Measurements from ENCODE around the gene CNTNAP2. TPM values are rescaled to one million over a fixed set of nuclear protein-coding genes. Genes with fewer than 3 reads are reported as not detected.

CNTNAP2 gene
- total and polyA plus RNA-seq, 2 of the 13 experiments (the other 11 are each of a cell fraction or from before 2014, with no cell fraction given) = 0.40 to 0.42 TPM

DNA sequence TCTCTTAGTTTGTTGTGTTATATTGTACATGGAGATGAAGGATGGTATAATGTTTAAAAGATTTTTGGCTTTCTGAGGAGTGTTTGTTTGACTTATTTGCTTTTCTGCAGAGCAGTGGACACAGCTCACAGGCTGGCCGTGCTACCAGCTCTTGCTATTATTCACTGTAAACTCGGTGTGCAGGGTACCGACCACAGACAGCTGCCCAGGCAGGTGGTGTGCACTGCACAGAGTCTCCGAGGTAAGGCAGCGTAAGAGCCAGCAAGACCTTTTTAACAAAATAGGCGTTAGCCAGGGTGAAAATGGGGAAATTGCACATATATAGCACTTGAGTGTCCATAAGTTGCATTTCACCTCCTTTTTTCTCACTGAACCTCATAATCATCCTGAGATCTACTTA lies 438.0 kb downstream of the CNTNAP2 start:
- Histone ChIP-seq H3K4me1 (ENCODE audit: insufficient read depth, low read length) (no peaks in the 10 kb centered on the region), H3K79me2 (ENCODE audit: insufficient read depth, low read length) (no peaks in the 10 kb centered on the region), H3K36me3 (replicated peaks in 1 of 2; ENCODE audit: control insufficient read depth in 1 of 2, insufficient read depth in 2 of 2, low read length in 2 of 2) (no peaks in the 10 kb centered on the region), H2AFZ (ENCODE audit: low read length) (no peak overlapping the region), H3K27me3 (ENCODE audit: control insufficient read depth in 1 of 2, insufficient read depth in 2 of 2, low read length in 2 of 2) (no peaks in the 10 kb centered on the region), H3K9me3 (ENCODE audit: low read length) (peaks cover 71% of the 10 kb centered on the region), H3K4me3 (replicated peaks in 1 of 3; ENCODE audit: insufficient read depth in 1 of 3, low read depth in 2 of 3, low read length in 3 of 3) (no peak overlapping the region), H4K20me1 (ENCODE audit: insufficient read depth, low read length) (no peaks in the 10 kb centered on the region), H3K27ac (ENCODE audit: extremely low read length, insufficient read depth, low read length) (no peak overlapping the region), H3K4me2 (ENCODE audit: low read depth, low read length) (no peak overlapping the region), H3K9ac (ENCODE audit: insufficient read depth, low read depth, low read length) (no peak overlapping the region)
- ChIA-PET POLR2A (no interaction called here), CTCF (ENCODE audit: low intra/inter-chr PET ratio, low total read pairs) (no interaction called here)
- intact Hi-C loops (cut with micrococcal nuclease; ENCODE audit: unreplicated experiment) (no loop called here), in situ Hi-C loops (cut with HindIII; ENCODE audit: extremely low pct_ligation_motif_present, low pct_unique_long_range_greater_than_20kb) (no loop called here)
- ATAC-seq (no peak), DNase-seq (ENCODE audit: low spot score) (no peak), FAIRE-seq (no peak)
- BruUV-seq (replicated peaks) = no TSS peak
- 0% methylated on average over 3 of the region's 6 CpGs for WGBS (ENCODE audit: low lambda C conversion rate)
- no peak for TF ChIP-seq HNRNPH1 (optimal IDR thresholded peaks at IDR 0.05; ENCODE audit: low read depth, low read length)
- no peak for TF ChIP-seq ZSCAN25 (CRISPR knock-in tag; IDR thresholded peaks at IDR 0.05)
- TF ChIP-seq GLI4 (CRISPR knock-in tag; IDR thresholded peaks at IDR 0.05; ENCODE audit: borderline replicate concordance) = no peak
- TF ChIP-seq, protein P1, sequence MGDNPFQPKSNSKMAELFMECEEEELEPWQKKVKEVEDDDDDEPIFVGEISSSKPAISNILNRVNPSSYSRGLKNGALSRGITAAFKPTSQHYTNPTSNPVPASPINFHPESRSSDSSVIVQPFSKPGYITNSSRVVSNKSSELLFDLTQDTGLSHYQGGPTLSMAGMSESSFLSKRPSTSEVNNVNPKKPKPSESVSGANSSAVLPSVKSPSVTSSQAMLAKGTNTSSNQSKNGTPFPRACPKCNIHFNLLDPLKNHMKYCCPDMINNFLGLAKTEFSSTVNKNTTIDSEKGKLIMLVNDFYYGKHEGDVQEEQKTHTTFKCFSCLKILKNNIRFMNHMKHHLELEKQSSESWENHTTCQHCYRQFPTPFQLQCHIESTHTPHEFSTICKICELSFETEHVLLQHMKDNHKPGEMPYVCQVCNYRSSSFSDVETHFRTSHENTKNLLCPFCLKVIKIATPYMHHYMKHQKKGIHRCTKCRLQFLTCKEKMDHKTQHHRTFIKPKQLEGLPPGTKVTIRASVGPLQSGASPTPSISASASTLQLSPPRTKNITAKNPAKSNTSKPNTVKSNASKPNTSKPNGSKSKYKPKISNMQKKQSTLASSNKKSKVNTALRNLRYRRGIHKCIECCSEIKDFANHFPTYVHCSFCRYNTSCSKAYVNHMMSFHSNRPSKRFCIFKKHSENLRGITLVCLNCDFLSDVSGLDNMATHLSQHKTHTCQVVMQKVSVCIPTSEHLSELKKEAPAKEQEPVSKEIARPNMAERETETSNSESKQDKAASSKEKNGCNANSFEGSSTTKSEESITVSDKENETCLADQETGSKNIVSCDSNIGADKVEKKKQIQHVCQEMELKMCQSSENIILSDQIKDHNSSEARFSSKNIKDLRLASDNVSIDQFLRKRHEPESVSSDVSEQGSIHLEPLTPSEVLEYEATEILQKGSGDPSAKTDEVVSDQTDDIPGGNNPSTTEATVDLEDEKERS (CRISPR knock-in tag; IDR thresholded peaks at IDR 0.05) = no peak
- TF ChIP-seq, protein P2, sequence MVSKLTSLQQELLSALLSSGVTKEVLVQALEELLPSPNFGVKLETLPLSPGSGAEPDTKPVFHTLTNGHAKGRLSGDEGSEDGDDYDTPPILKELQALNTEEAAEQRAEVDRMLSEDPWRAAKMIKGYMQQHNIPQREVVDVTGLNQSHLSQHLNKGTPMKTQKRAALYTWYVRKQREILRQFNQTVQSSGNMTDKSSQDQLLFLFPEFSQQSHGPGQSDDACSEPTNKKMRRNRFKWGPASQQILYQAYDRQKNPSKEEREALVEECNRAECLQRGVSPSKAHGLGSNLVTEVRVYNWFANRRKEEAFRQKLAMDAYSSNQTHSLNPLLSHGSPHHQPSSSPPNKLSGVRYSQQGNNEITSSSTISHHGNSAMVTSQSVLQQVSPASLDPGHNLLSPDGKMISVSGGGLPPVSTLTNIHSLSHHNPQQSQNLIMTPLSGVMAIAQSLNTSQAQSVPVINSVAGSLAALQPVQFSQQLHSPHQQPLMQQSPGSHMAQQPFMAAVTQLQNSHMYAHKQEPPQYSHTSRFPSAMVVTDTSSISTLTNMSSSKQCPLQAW (CRISPR knock-in tag; IDR thresholded peaks at IDR 0.05) = no peak
- no peak for TF ChIP-seq NR1H2 (CRISPR knock-in tag; IDR thresholded peaks at IDR 0.05; ENCODE audit: borderline replicate concordance, low read depth)
- TF ChIP-seq TP53 (CRISPR knock-in tag; conservative IDR thresholded peaks at IDR 0.05) = no peak
- no peak for TF ChIP-seq ZNF367 (CRISPR knock-in tag; IDR thresholded peaks at IDR 0.05; ENCODE audit: borderline replicate concordance)
- TF ChIP-seq ZNF747 (CRISPR knock-in tag; IDR thresholded peaks at IDR 0.05; ENCODE audit: borderline replicate concordance) = no peak
- TF ChIP-seq MBNL3 (CRISPR knock-in tag; conservative IDR thresholded peaks at IDR 0.05) = no peak
- TF ChIP-seq, protein P3, sequence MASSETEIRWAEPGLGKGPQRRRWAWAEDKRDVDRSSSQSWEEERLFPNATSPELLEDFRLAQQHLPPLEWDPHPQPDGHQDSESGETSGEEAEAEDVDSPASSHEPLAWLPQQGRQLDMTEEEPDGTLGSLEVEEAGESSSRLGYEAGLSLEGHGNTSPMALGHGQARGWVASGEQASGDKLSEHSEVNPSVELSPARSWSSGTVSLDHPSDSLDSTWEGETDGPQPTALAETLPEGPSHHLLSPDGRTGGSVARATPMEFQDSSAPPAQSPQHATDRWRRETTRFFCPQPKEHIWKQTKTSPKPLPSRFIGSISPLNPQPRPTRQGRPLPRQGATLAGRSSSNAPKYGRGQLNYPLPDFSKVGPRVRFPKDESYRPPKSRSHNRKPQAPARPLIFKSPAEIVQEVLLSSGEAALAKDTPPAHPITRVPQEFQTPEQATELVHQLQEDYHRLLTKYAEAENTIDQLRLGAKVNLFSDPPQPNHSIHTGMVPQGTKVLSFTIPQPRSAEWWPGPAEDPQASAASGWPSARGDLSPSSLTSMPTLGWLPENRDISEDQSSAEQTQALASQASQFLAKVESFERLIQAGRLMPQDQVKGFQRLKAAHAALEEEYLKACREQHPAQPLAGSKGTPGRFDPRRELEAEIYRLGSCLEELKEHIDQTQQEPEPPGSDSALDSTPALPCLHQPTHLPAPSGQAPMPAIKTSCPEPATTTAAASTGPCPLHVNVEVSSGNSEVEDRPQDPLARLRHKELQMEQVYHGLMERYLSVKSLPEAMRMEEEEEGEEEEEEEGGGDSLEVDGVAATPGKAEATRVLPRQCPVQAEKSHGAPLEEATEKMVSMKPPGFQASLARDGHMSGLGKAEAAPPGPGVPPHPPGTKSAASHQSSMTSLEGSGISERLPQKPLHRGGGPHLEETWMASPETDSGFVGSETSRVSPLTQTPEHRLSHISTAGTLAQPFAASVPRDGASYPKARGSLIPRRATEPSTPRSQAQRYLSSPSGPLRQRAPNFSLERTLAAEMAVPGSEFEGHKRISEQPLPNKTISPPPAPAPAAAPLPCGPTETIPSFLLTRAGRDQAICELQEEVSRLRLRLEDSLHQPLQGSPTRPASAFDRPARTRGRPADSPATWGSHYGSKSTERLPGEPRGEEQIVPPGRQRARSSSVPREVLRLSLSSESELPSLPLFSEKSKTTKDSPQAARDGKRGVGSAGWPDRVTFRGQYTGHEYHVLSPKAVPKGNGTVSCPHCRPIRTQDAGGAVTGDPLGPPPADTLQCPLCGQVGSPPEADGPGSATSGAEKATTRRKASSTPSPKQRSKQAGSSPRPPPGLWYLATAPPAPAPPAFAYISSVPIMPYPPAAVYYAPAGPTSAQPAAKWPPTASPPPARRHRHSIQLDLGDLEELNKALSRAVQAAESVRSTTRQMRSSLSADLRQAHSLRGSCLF (CRISPR knock-in tag; IDR thresholded peaks at IDR 0.05; ENCODE audit: borderline replicate concordance) = no peak
- TF ChIP-seq, protein P4, sequence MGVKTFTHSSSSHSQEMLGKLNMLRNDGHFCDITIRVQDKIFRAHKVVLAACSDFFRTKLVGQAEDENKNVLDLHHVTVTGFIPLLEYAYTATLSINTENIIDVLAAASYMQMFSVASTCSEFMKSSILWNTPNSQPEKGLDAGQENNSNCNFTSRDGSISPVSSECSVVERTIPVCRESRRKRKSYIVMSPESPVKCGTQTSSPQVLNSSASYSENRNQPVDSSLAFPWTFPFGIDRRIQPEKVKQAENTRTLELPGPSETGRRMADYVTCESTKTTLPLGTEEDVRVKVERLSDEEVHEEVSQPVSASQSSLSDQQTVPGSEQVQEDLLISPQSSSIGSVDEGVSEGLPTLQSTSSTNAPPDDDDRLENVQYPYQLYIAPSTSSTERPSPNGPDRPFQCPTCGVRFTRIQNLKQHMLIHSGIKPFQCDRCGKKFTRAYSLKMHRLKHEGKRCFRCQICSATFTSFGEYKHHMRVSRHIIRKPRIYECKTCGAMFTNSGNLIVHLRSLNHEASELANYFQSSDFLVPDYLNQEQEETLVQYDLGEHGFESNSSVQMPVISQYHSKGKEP (CRISPR knock-in tag; IDR thresholded peaks at IDR 0.05) = no peak
- no peak for TF ChIP-seq ZNF451 (CRISPR knock-in tag; IDR thresholded peaks at IDR 0.05)
